ENCODE measurements around the gene GOLGA6D.
"Not testable (repeated sequence)": the region's sequence is repeated elsewhere in the genome, so short reads cannot be mapped to it uniquely, and the experiment has no call there.

DNA sequence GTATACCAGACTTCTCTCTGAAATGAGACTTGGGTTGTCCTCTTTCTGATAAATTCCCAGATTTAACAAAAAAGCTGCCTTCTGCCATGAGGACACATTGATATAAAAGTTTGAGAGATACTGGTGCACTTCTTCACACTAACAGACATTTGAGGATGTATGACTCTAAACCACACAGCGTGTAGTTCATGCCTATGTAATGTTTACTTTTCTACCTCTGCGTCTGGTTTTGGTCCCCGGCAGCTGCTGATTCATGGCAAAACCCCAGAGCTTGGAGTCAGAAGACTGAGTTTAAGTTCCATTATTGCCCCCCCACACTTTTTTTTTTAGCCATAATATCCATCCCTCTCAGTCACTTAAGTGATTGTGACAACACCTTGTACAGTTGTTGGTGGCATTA lies 22.8 kb upstream of the GOLGA6D start:
- TF ChIP-seq, protein P1, sequence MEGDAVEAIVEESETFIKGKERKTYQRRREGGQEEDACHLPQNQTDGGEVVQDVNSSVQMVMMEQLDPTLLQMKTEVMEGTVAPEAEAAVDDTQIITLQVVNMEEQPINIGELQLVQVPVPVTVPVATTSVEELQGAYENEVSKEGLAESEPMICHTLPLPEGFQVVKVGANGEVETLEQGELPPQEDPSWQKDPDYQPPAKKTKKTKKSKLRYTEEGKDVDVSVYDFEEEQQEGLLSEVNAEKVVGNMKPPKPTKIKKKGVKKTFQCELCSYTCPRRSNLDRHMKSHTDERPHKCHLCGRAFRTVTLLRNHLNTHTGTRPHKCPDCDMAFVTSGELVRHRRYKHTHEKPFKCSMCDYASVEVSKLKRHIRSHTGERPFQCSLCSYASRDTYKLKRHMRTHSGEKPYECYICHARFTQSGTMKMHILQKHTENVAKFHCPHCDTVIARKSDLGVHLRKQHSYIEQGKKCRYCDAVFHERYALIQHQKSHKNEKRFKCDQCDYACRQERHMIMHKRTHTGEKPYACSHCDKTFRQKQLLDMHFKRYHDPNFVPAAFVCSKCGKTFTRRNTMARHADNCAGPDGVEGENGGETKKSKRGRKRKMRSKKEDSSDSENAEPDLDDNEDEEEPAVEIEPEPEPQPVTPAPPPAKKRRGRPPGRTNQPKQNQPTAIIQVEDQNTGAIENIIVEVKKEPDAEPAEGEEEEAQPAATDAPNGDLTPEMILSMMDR (conservative IDR thresholded peaks at IDR 0.05; ENCODE audit: low read depth, low read length), result not testable (repeated sequence)
- TF ChIP-seq EZH2 (IDR thresholded peaks at IDR 0.05; ENCODE audit: low read length, unreplicated experiment); EZH2phosphoT487 (IDR thresholded peaks at IDR 0.05; ENCODE audit: borderline replicate concordance, low read length): not testable (repeated sequence)

All from PC-3 (cell line).